ENCODE results near the gene TBX6. TPM values are rescaled to one million over a fixed set of nuclear protein-coding genes. Genes with fewer than 3 reads are reported as not detected.
A peak's percentile ranks its signal among the peaks of the same experiment; 100 is the strongest.
"Not testable (repeated sequence)": the region's sequence is repeated elsewhere in the genome, so short reads cannot be mapped to it uniquely, and the experiment has no call there.

TBX6 gene
- total RNA-seq (2014; rRNA removed; shearing (Covaris generic)), result 0.18 and 0.73 TPM in 2 replicates

- H3K4me3 ChIP-seq, result peak within 1 kb of the TSS; percentile 57
- DNase-seq, result peak; percentile 89 to 92
- no peaks in the 10 kb centered on the region for H3K4me1 ChIP-seq
- no peaks in the 10 kb centered on the region for H3K27me3 ChIP-seq
- no peaks in the 10 kb centered on the region for H3K36me3 ChIP-seq
- H3K27ac ChIP-seq, result peak within 1 kb of the TSS; percentile 12; the same call in 1 of the 2 replicates
- H3K9me3 ChIP-seq (replicated peaks), result peaks cover 2% of the 10 kb centered on the region; the same call in 1 of the 2 replicates
Observed at GRCh38 chr16:30091474-30092372, at the start of gene TBX6. Gene TBX6, minus strand, starts transcription at chr16:30091924. Its CDS starts 731 bp downstream, at chr16:30091193.

GRCh38 chr16:30139583-30140481 is 48.1 kb upstream of the TBX6 start:
- Histone ChIP-seq H3K4me3 (no peak overlapping the region), H3K27ac (no peak overlapping the region), H3K36me3 (no peaks in the 10 kb centered on the region), H3K9me3 (replicated peaks) (no peaks in the 10 kb centered on the region), H3K27me3 (no peaks in the 10 kb centered on the region), H3K4me1 (no peaks in the 10 kb centered on the region)
- no peak for DNase-seq

GRCh38 chr16:30137897-30138296 is 46.2 kb upstream of the TBX6 start:
- Histone ChIP-seq H3K4me1 (no peaks in the 10 kb centered on the region), H3K27me3 (no peaks in the 10 kb centered on the region), H3K27ac (no peak overlapping the region), H3K4me3 (no peak overlapping the region), H3K9me3 (replicated peaks) (no peaks in the 10 kb centered on the region), H3K36me3 (no peaks in the 10 kb centered on the region)
- DNase-seq, result no peak

- H3K9me3 ChIP-seq (replicated peaks), result no peaks in the 10 kb centered on the region
- H3K36me3 ChIP-seq, result no peaks in the 10 kb centered on the region
- H3K4me1 ChIP-seq, result no peaks in the 10 kb centered on the region
- H3K4me3 ChIP-seq, result no peak overlapping the region
- no peak overlapping the region for H3K27ac ChIP-seq
- no peak for DNase-seq
- no peaks in the 10 kb centered on the region for H3K27me3 ChIP-seq
Observed at GRCh38 chr16:30136971-30137605, 45.4 kb upstream of the TBX6 start.

- DNase-seq, result no peak
- Histone ChIP-seq H3K36me3 (no peaks in the 10 kb centered on the region), H3K9me3 (replicated peaks) (no peaks in the 10 kb centered on the region), H3K4me1 (no peaks in the 10 kb centered on the region), H3K4me3 (no peak overlapping the region), H3K27ac (no peak overlapping the region), H3K27me3 (no peaks in the 10 kb centered on the region)
Observed at GRCh38 chr16:30132591-30132990, 40.9 kb upstream of the TBX6 start.

GRCh38 chr16:30131869-30132475 is 40.2 kb upstream of the TBX6 start:
- no peaks in the 10 kb centered on the region for H3K27me3 ChIP-seq
- no peaks in the 10 kb centered on the region for H3K36me3 ChIP-seq
- no peak overlapping the region for H3K27ac ChIP-seq
- no peaks in the 10 kb centered on the region for H3K9me3 ChIP-seq (replicated peaks)
- no peak for DNase-seq
- no peak overlapping the region for H3K4me3 ChIP-seq
- no peaks in the 10 kb centered on the region for H3K4me1 ChIP-seq

- Histone ChIP-seq H3K4me3 (no peak overlapping the region), H3K4me1 (no peaks in the 10 kb centered on the region), H3K27me3 (no peaks in the 10 kb centered on the region), H3K9me3 (replicated peaks) (no peaks in the 10 kb centered on the region), H3K36me3 (no peaks in the 10 kb centered on the region), H3K27ac (no peak overlapping the region)
- no peak for DNase-seq
Observed at GRCh38 chr16:30127993-30128392, 36.3 kb upstream of the TBX6 start.

GRCh38 chr16:30125690-30126089 is 34.0 kb upstream of the TBX6 start:
- not testable (repeated sequence) for H3K27ac ChIP-seq, DNase-seq

GRCh38 chr16:30124985-30125379 is 33.3 kb upstream of the TBX6 start:
- H3K4me1 ChIP-seq, result no peaks in the 10 kb centered on the region
- no peaks in the 10 kb centered on the region for H3K9me3 ChIP-seq (replicated peaks)
- no peak for DNase-seq
- H3K4me3 ChIP-seq, result no peak overlapping the region
- no peak overlapping the region for H3K27ac ChIP-seq
- no peaks in the 10 kb centered on the region for H3K27me3 ChIP-seq
- H3K36me3 ChIP-seq, result no peaks in the 10 kb centered on the region

More at GRCh38 chr16:30125690-30126089, 34.0 kb upstream of the TBX6 start:
- not testable (repeated sequence) for H3K4me1 ChIP-seq; H3K9me3 ChIP-seq (replicated peaks); H3K4me3 ChIP-seq; H3K36me3 ChIP-seq; H3K27me3 ChIP-seq

- Histone ChIP-seq H3K4me1 (no peaks in the 10 kb centered on the region), H3K36me3 (no peaks in the 10 kb centered on the region), H3K4me3 (peak overlapping the region; percentile 83), H3K9me3 (replicated peaks) (no peaks in the 10 kb centered on the region), H3K27ac (peak overlapping the region; percentile 37; the same call in 1 of the 2 replicates), H3K27me3 (no peaks in the 10 kb centered on the region)
- peak; percentile 20 to 26 for DNase-seq
Observed at GRCh38 chr16:30122604-30123160, 31.0 kb upstream of the TBX6 start.

- H3K27me3 ChIP-seq, result no peaks in the 10 kb centered on the region
- no peaks in the 10 kb centered on the region for H3K36me3 ChIP-seq
- H3K4me3 ChIP-seq, result peak overlapping the region; percentile 83
- H3K27ac ChIP-seq, result peak overlapping the region; percentile 37; the same call in 1 of the 2 replicates
- no peaks in the 10 kb centered on the region for H3K9me3 ChIP-seq (replicated peaks)
- H3K4me1 ChIP-seq, result no peaks in the 10 kb centered on the region
- DNase-seq, result no peak
Observed at GRCh38 chr16:30121741-30122571, 30.2 kb upstream of the TBX6 start.

- Histone ChIP-seq H3K9me3 (replicated peaks) (no peaks in the 10 kb centered on the region), H3K4me1 (no peaks in the 10 kb centered on the region), H3K4me3 (no peak overlapping the region), H3K27ac (no peak overlapping the region), H3K27me3 (no peaks in the 10 kb centered on the region), H3K36me3 (no peaks in the 10 kb centered on the region)
- no peak for DNase-seq
Observed at GRCh38 chr16:30120340-30121105, 28.8 kb upstream of the TBX6 start.

GRCh38 chr16:30119428-30119827 is 27.7 kb upstream of the TBX6 start:
- Histone ChIP-seq H3K4me1 (no peaks in the 10 kb centered on the region), H3K9me3 (replicated peaks) (no peaks in the 10 kb centered on the region), H3K27me3 (no peaks in the 10 kb centered on the region), H3K4me3 (no peak overlapping the region), H3K36me3 (no peaks in the 10 kb centered on the region), H3K27ac (no peak overlapping the region)
- no peak for DNase-seq
